ENCODE measurements around the gene NFIB. TPM values are rescaled to one million over a fixed set of nuclear protein-coding genes. Genes with fewer than 3 reads are reported as not detected.

NFIB gene
- total RNA-seq, 2 experiments from 2014 or later = not detected

DNA sequence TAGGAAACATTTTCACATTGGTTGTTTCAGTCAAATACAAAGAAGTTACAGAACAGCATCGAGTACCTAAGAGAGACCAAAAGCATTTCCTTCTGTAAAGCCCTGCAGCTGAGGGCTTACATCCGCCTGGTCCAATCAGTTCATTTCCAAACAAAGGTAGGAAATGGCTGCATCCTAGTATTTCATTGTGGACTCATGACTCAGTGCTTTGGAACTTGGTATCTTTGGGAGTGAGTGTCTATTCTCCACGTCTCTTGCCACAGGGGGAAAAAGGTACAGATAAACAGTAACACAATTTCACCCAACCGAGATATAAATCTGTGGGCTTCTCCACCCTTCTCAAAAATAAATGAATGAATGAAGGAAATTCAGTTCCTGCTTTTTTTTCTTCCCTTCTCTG, 75.4 kb downstream of the NFIB start:
- Mint-ChIP-seq H3K27ac (no peak overlapping the region), H3K4me1 (ENCODE audit: low read depth) (no peaks in the 10 kb centered on the region), H3K4me3 (no peak overlapping the region), H3K36me3 (ENCODE audit: low read depth) (no peaks in the 10 kb centered on the region), H3K9me3 (no peaks in the 10 kb centered on the region), H3K27me3 (peaks cover 5% of the 10 kb centered on the region)
- ATAC-seq (no peak), DNase-seq (no peak)
- ChIA-PET POLR2A (no interaction called here), CTCF (no interaction called here)
- TF ChIP-seq, protein P1, sequence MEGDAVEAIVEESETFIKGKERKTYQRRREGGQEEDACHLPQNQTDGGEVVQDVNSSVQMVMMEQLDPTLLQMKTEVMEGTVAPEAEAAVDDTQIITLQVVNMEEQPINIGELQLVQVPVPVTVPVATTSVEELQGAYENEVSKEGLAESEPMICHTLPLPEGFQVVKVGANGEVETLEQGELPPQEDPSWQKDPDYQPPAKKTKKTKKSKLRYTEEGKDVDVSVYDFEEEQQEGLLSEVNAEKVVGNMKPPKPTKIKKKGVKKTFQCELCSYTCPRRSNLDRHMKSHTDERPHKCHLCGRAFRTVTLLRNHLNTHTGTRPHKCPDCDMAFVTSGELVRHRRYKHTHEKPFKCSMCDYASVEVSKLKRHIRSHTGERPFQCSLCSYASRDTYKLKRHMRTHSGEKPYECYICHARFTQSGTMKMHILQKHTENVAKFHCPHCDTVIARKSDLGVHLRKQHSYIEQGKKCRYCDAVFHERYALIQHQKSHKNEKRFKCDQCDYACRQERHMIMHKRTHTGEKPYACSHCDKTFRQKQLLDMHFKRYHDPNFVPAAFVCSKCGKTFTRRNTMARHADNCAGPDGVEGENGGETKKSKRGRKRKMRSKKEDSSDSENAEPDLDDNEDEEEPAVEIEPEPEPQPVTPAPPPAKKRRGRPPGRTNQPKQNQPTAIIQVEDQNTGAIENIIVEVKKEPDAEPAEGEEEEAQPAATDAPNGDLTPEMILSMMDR (IDR thresholded peaks at IDR 0.05) = no peak
- intact Hi-C loops (cut with micrococcal nuclease) = no loop called here

DNA sequence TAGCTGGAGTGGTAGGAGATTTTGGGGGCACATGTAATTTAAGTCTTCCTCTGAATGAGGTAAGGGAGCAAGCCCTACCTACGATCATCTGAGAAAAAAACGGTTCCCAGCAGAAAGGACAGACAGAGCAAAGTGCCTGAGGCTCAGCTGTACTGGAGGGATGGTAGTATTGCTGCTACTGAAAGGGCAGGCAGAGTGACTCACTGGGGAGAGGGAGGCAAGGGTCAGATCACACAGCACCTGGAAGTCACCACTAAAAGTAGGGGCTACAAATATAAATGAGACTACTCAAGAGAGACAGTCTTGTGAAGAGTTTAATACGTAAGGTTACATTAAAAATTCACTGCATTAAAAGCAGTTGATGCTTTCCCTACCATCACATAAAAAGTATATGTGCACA, 75.9 kb downstream of the NFIB start:
- H3K4me3 Mint-ChIP-seq = no peak overlapping the region
- H3K9me3 Mint-ChIP-seq = no peaks in the 10 kb centered on the region
- POLR2A ChIA-PET = no interaction called here
- intact Hi-C loops (cut with micrococcal nuclease) = no loop called here
- no peaks in the 10 kb centered on the region for H3K36me3 Mint-ChIP-seq (ENCODE audit: low read depth)
- no peak for ATAC-seq
- CTCF ChIA-PET = no interaction called here
- H3K27me3 Mint-ChIP-seq = peaks cover 5% of the 10 kb centered on the region
- no peak overlapping the region for H3K27ac Mint-ChIP-seq
- H3K4me1 Mint-ChIP-seq (ENCODE audit: low read depth) = no peaks in the 10 kb centered on the region
- DNase-seq = no peak
- TF ChIP-seq, protein P1 (IDR thresholded peaks at IDR 0.05) = no peak

DNA sequence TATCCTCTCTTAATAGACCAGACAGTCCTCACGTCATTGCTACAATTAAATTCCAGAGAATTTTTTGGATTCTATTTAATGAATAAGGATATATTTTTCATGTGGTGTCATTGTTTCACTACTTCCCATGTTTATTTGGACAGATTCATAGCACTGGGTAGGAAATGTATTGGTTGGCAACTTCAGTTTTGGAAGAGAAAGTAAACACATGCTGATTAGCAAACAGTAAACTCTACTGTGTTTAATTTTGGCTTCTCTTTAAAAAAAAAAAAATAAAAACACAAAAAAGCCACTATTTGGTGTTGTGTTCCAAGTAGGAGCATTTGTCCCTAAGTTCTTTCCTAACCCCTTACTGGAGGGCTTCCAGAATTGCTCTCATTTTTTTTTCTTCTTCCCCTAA, 77.3 kb downstream of the NFIB start:
- DNase-seq = no peak
- ChIA-PET POLR2A (no interaction called here), CTCF (no interaction called here)
- intact Hi-C loops (cut with micrococcal nuclease) = no loop called here
- no peaks in the 10 kb centered on the region for H3K4me1 Mint-ChIP-seq (ENCODE audit: low read depth)
- no peaks in the 10 kb centered on the region for H3K36me3 Mint-ChIP-seq (ENCODE audit: low read depth)
- TF ChIP-seq, protein P1 (IDR thresholded peaks at IDR 0.05) = no peak
- H3K4me3 Mint-ChIP-seq = no peak overlapping the region
- no peak overlapping the region for H3K27ac Mint-ChIP-seq
- H3K9me3 Mint-ChIP-seq = no peaks in the 10 kb centered on the region
- H3K27me3 Mint-ChIP-seq = peaks cover 5% of the 10 kb centered on the region
- no peak for ATAC-seq

DNA sequence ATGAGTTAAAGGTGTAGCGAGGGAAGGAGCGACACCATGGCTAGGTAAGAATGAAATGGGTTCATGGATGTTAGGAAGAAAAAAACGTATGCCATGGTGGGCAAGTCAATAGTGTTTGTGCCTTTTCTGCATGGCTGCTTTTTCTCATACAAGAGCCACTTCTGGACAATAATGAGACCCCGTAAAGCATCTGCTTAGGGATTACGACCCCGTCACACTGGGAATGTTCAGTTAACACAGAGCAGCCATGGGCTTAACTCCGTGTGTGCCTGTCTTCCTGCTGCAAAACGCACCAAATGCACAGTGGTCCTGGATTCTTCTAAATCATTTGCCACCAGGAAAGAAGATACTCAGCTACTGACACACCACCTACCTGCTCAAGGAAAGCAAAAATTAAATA, 81.8 kb downstream of the NFIB start:
- TF ChIP-seq, protein P1 (IDR thresholded peaks at IDR 0.05) = no peak
- POLR2A ChIA-PET = no interaction called here
- ATAC-seq (no peak), DNase-seq (no peak)
- H3K27ac Mint-ChIP-seq = no peak overlapping the region
- no peaks in the 10 kb centered on the region for H3K27me3 Mint-ChIP-seq
- no peaks in the 10 kb centered on the region for H3K9me3 Mint-ChIP-seq
- CTCF ChIA-PET = no interaction called here
- H3K4me1 Mint-ChIP-seq (ENCODE audit: low read depth) = no peaks in the 10 kb centered on the region
- no peak overlapping the region for H3K4me3 Mint-ChIP-seq
- no peaks in the 10 kb centered on the region for H3K36me3 Mint-ChIP-seq (ENCODE audit: low read depth)
- intact Hi-C loops (cut with micrococcal nuclease) = no loop called here

DNA sequence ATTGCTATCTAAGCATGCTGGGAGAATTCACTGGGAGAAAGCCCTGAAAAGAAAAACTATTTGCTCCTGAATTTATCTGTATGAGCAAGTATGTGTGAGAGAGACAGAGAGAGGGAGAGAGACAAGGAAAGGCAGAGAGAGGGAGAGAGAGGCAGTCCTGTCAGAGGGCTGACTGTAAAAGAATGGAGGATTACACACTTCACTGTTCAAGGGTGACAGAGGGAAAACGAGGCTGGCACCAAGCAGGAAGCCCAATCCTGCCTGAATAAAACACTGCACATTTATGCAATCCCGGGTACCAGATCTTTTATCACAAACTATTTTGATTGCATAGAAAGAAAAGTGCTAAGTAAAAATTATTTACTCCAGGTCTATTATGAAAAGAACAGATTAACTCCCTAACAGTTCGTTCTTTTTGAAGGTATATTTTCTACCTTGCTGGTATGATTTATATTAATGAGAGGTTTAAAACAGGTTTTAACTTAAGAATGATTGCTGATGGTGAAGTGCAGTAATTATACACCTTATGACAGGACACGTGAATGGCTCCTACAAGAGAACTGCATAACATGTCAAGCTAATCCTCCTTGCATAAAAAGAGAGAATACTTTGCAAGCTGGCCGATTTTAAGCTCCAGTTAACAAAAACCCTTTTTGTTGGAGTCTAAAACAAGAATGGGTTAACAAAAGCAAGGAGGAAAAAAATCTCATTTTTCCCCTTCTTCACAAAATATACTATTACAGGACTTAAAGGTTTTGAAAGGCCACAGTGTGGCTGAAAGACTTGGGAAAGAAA, 82.5 kb downstream of the NFIB start:
- no peaks in the 10 kb centered on the region for H3K36me3 Mint-ChIP-seq (ENCODE audit: low read depth)
- H3K27me3 Mint-ChIP-seq = no peaks in the 10 kb centered on the region
- ATAC-seq (no peak), DNase-seq (no peak)
- intact Hi-C loops (cut with micrococcal nuclease) = no loop called here
- no peaks in the 10 kb centered on the region for H3K9me3 Mint-ChIP-seq
- TF ChIP-seq, protein P1 (IDR thresholded peaks at IDR 0.05) = no peak
- ChIA-PET CTCF (no interaction called here), POLR2A (no interaction called here)
- no peak overlapping the region for H3K27ac Mint-ChIP-seq
- no peaks in the 10 kb centered on the region for H3K4me1 Mint-ChIP-seq (ENCODE audit: low read depth)
- no peak overlapping the region for H3K4me3 Mint-ChIP-seq
